GM10266 (cell line): ENCODE data around the gene SLC25A13.

Source experiments
- DNase-seq: peaks from one replicate; pipeline ENCODE4 v3.0.0; 2012; ENCODE audit errors: extremely low spot score
- CTCF ChIP-seq: IDR thresholded peaks from 2 replicates; pipeline ENCODE4 v1.5.1; 2012; ENCODE audit warnings: mild to moderate bottlenecking, low read depth; ENCODE audit not compliant: control insufficient read depth, insufficient read depth; ENCODE audit errors: missing control alignments

SLC25A13 gene

GRCh38 chr7:96284240-96284639, 37.7 kb downstream of the SLC25A13 start:
- DNase-seq: no peak
- no peak for TF ChIP-seq CTCF

GRCh38 chr7:96282835-96283234, 39.1 kb downstream of the SLC25A13 start:
- no peak for DNase-seq
- TF ChIP-seq CTCF: no peak

- no peak for DNase-seq
- TF ChIP-seq CTCF: no peak
Measured at GRCh38 chr7:96277921-96278320, 44.0 kb downstream of the SLC25A13 start.

- no peak for DNase-seq
- TF ChIP-seq CTCF: no peak
Measured at GRCh38 chr7:96276019-96276418, 45.9 kb downstream of the SLC25A13 start.

- TF ChIP-seq CTCF: no peak
- no peak for DNase-seq
Measured at GRCh38 chr7:96273716-96274115, 48.2 kb downstream of the SLC25A13 start.

- TF ChIP-seq CTCF: no peak
- DNase-seq: no peak
Measured at GRCh38 chr7:96269246-96269994, 52.5 kb downstream of the SLC25A13 start.

- no peak for DNase-seq
- no peak for TF ChIP-seq CTCF
Measured at GRCh38 chr7:96266580-96266979, 55.3 kb downstream of the SLC25A13 start.
